PC-3 (cell line): ENCODE measurements around the gene HBG2. TPM values are rescaled to one million over a fixed set of nuclear protein-coding genes. Genes with fewer than 3 reads are reported as not detected.

ENCODE experiments used
- ATAC-seq: fragments of 200-7000 bp; cut with Tn5 transposase; 2 replicates; pipeline ENCODE4 v1.9.1; 2020; ENCODE audit warnings: mild to moderate bottlenecking, moderate library complexity
- BruUV-seq: library from RNA; stranded (reverse); fragments of 400-500 nt; replicated peaks from 2 replicates; lab custom pipeline; 2021; lab: Mats Ljungman, UMichigan
- CTCF ChIA-PET: fragments of 300-600 bp; sonication (Branson Sonifier 250); formaldehyde crosslinking; loops from one replicate; lab custom pipeline; 2022; ENCODE audit warnings: antibody characterized with exemption; lab: Charles Lee
- POLR2A ChIA-PET: fragments of 300-600 bp; sonication (Branson Sonifier 250); formaldehyde crosslinking; loops from one replicate; lab custom pipeline; 2022; ENCODE audit warnings: antibody characterized with exemption; ENCODE audit not compliant: unreplicated experiment; lab: Charles Lee
- DNase-seq: peaks from one replicate; pipeline ENCODE4 v3.0.0-alpha.2; 2015
- H2AFZ ChIP-seq: fragments of 300-600 bp; sonication (generic); 2 replicates; pipeline ENCODE4 v1.6.0; 2016; ENCODE audit warnings: antibody characterized with exemption, low read length
- H3F3A ChIP-seq: fragments of 300-600 bp; sonication (generic); one replicate; pipeline ENCODE4 v1.6.0; 2017; ENCODE audit warnings: antibody characterized with exemption, low read length, control low read depth, mild to moderate bottlenecking; ENCODE audit not compliant: unreplicated experiment
- H3K27ac ChIP-seq: fragments of 300-600 bp; sonication (generic); 2 replicates; pipeline ENCODE4 v1.5.1; 2016; ENCODE audit warnings: mild to moderate bottlenecking, low read length
- H3K27me3 ChIP-seq: fragments of 300-600 bp; sonication (generic); 2 replicates; pipeline ENCODE4 v1.6.1; 2016; ENCODE audit warnings: low read length, mixed read lengths
- H3K36me3 ChIP-seq: fragments of 300-600 bp; sonication (generic); 2 replicates; pipeline ENCODE4 v1.6.1; 2016; ENCODE audit warnings: low read depth, mixed run types, low read length, mixed read lengths
- H3K4me1 ChIP-seq: fragments of 300-600 bp; sonication (generic); 2 replicates; pipeline ENCODE4 v1.5.1; 2016; ENCODE audit warnings: low read length; ENCODE audit not compliant: insufficient read depth
- H3K4me2 ChIP-seq: fragments of 300-600 bp; sonication (generic); 2 replicates; pipeline ENCODE4 v1.6.0; 2016; ENCODE audit warnings: low read length
- H3K4me3 ChIP-seq: fragments of 300-600 bp; sonication (generic); 2 replicates; pipeline ENCODE4 v1.5.1; 2016; ENCODE audit warnings: mild to moderate bottlenecking, low read length, mixed read lengths
- H3K79me2 ChIP-seq: fragments of 300-600 bp; sonication (generic); 2 replicates; pipeline ENCODE4 v1.6.1; 2017; ENCODE audit warnings: low read length, mixed read lengths
- H3K9ac ChIP-seq: fragments of 300-600 bp; sonication (generic); 2 replicates; pipeline ENCODE4 v1.6.0; 2016; ENCODE audit warnings: mild to moderate bottlenecking, low read length
- H3K9me2 ChIP-seq: fragments of 300-600 bp; sonication (generic); replicated peaks from 2 replicates; pipeline ENCODE4 v1.6.1; 2016; ENCODE audit warnings: mixed run types, low read length, mixed read lengths
- H3K9me3 ChIP-seq: fragments of 300-600 bp; sonication (generic); 2 replicates; pipeline ENCODE4 v1.6.1; 2016; ENCODE audit warnings: low read length, mixed read lengths
- H4K20me1 ChIP-seq: fragments of 300-600 bp; sonication (generic); 2 replicates; pipeline ENCODE4 v1.6.1; 2016; ENCODE audit warnings: low read length, mixed read lengths
- CTCF ChIP-seq: fragments of 300-600 bp; sonication (generic); conservative IDR thresholded peaks from 2 replicates; pipeline ENCODE4 v1.5.1; 2017; ENCODE audit warnings: antibody characterized with exemption, low read depth, mild to moderate bottlenecking, low read length
- EZH2 ChIP-seq: fragments of 300-600 bp; sonication (generic); IDR thresholded peaks from one replicate; pipeline ENCODE4 v1.6.1; 2017; ENCODE audit warnings: antibody characterized with exemption, mild to moderate bottlenecking, low read length; ENCODE audit not compliant: unreplicated experiment
- EZH2phosphoT487 ChIP-seq: fragments of 300-600 bp; sonication (generic); IDR thresholded peaks from 2 replicates; pipeline ENCODE4 v1.6.1; 2018; ENCODE audit warnings: mild to moderate bottlenecking, antibody characterized with exemption, low read length, borderline replicate concordance
- intact Hi-C: fragments of 100-400 bp; cut with micrococcal nuclease; formaldehyde crosslinking; loops from 2 replicates; pipeline ENCODE4 v1.9.0; 2023
- total RNA-seq: library from RNA; depleted of rRNA; stranded (reverse); fragments of >200 nt; gene quantifications from 2 replicates; pipeline ENCODE4 v1.2.3, GENCODE V29; 2014

HBG2 gene
- total RNA-seq, 1 experiment from 2014 or later = not detected

GRCh38 chr11:5274395-5274794 is 19.8 kb upstream of the HBG2 start:
- Histone ChIP-seq H4K20me1 (no peaks in the 10 kb centered on the region), H3K4me3 (no peak overlapping the region), H2AFZ (no peak overlapping the region), H3K27ac (no peak overlapping the region), H3K9me2 (no peaks in the 10 kb centered on the region), H3K79me2 (no peaks in the 10 kb centered on the region), H3K9me3 (no peaks in the 10 kb centered on the region), H3K9ac (no peak overlapping the region), H3K36me3 (no peaks in the 10 kb centered on the region), H3K4me2 (no peak overlapping the region), H3K27me3 (no peaks in the 10 kb centered on the region), H3K4me1 (no peaks in the 10 kb centered on the region), H3F3A (no peaks in the 10 kb centered on the region)
- DNase-seq = no peak
- POLR2A ChIA-PET = no interaction called here
- ATAC-seq = no peak
- intact Hi-C loops = no loop called here
- no TSS peak for BruUV-seq
- TF ChIP-seq EZH2phosphoT487 (no peak), EZH2 (no peak), CTCF (no peak)
- CTCF ChIA-PET = no interaction called here

- Histone ChIP-seq H3K4me1 (no peaks in the 10 kb centered on the region), H3K9ac (no peak overlapping the region), H3K4me2 (no peak overlapping the region), H3K79me2 (no peaks in the 10 kb centered on the region), H3F3A (no peaks in the 10 kb centered on the region), H3K9me2 (no peaks in the 10 kb centered on the region), H3K9me3 (no peaks in the 10 kb centered on the region), H4K20me1 (no peaks in the 10 kb centered on the region), H3K27me3 (no peaks in the 10 kb centered on the region), H2AFZ (no peak overlapping the region), H3K36me3 (no peaks in the 10 kb centered on the region), H3K27ac (no peak overlapping the region), H3K4me3 (no peak overlapping the region)
- ChIA-PET POLR2A (no interaction called here), CTCF (interaction anchor here (0.6 kb wide), 1 partner anchor 1788 kb away, joined by 4 read pairs; no protein-coding TSS in a partner anchor)
- DNase-seq (no peak), ATAC-seq (no peak)
- BruUV-seq = no TSS peak
- no peak for TF ChIP-seq EZH2
- no peak for TF ChIP-seq EZH2phosphoT487
- intact Hi-C loops = no loop called here
Observed at GRCh38 chr11:5272395-5273017, 17.9 kb upstream of the HBG2 start.

GRCh38 chr11:5269715-5270147 is 15.2 kb upstream of the HBG2 start, which contains the start of gene HBE1:
HBE1 (minus strand) TSS chr11:5269945; CDS start chr11:5269890, 55 bp downstream.
- ChIA-PET POLR2A (no interaction called here), CTCF (no interaction called here)

More at GRCh38 chr11:5269715-5270147, 15.2 kb upstream of the HBG2 start, which contains the start of gene HBE1:
- intact Hi-C loops = no loop called here
- H3K36me3 ChIP-seq = no peaks in the 10 kb centered on the region
- no peaks in the 10 kb centered on the region for H4K20me1 ChIP-seq
- BruUV-seq = no TSS peak
- no peak within 1 kb of the TSS for H3K27ac ChIP-seq
- H3K9me3 ChIP-seq = no peaks in the 10 kb centered on the region
- no peak within 1 kb of the TSS for H2AFZ ChIP-seq
- TF ChIP-seq EZH2 (no peak), EZH2phosphoT487 (no peak), CTCF (no peak)
- no peaks in the 10 kb centered on the region for H3K9me2 ChIP-seq
- H3K4me1 ChIP-seq = no peaks in the 10 kb centered on the region
- ATAC-seq (no peak), DNase-seq (no peak)
- H3F3A ChIP-seq = no peaks in the 10 kb centered on the region
- no peaks in the 10 kb centered on the region for H3K79me2 ChIP-seq
- no peak within 1 kb of the TSS for H3K4me2 ChIP-seq
- no peaks in the 10 kb centered on the region for H3K27me3 ChIP-seq
- no peak within 1 kb of the TSS for H3K4me3 ChIP-seq
- no peak within 1 kb of the TSS for H3K9ac ChIP-seq
